H1 (cell line): Measurements from ENCODE around the gene CAPN14. TPM values are rescaled to one million over a fixed set of nuclear protein-coding genes. Genes with fewer than 3 reads are reported as not detected.

ENCODE experiments used
- CTCF ChIA-PET: fragments of 300-600 bp; sonication (Branson Sonifier 250); formaldehyde crosslinking; loops from one replicate; lab custom pipeline; 2021; ENCODE audit not compliant: partially characterized antibody; lab: Charles Lee
- POLR2A ChIA-PET: fragments of 300-600 bp; sonication (Branson Sonifier 250); formaldehyde crosslinking; loops from one replicate; lab custom pipeline; 2021; ENCODE audit warnings: inconsistent platforms; ENCODE audit not compliant: partially characterized antibody; lab: Charles Lee
- DNase-seq, 2 experiments: peaks; one replicate each; pipeline versions ENCODE4 v3.0.0 to v3.0.0-alpha.2; 2010 to 2022; ENCODE audit warnings: low spot score in 2 of 2, low read depth in 1 of 2, mixed read lengths in 1 of 2
- FAIRE-seq: peaks from 2 replicates; lab custom pipeline; 2011; peaks lifted over from hg19 to GRCh38; lab: Jason Lieb, UNC
- H2AFZ ChIP-seq: 2 replicates; pipeline ENCODE4 v1.8.1; 2012; ENCODE audit warnings: low read length, inconsistent platforms
- H2AK5ac ChIP-seq: 2 replicates; pipeline ENCODE4 v1.6.1; 2013; ENCODE audit warnings: low read depth, low read length
- H2BK120ac ChIP-seq: replicated peaks from 2 replicates; pipeline ENCODE3; 2013; ENCODE audit warnings: low read depth, low read length, inconsistent platforms
- H2BK12ac ChIP-seq: 2 replicates; pipeline ENCODE4 v1.6.1; 2013; ENCODE audit warnings: low read depth, low read length
- H2BK15ac ChIP-seq: 2 replicates; pipeline ENCODE4 v1.6.1; 2013; ENCODE audit warnings: low read length
- H2BK20ac ChIP-seq: 2 replicates; pipeline ENCODE4 v1.6.1; 2013; ENCODE audit warnings: low read length
- H2BK5ac ChIP-seq: 2 replicates; pipeline ENCODE4 v1.6.1; 2013; ENCODE audit warnings: low read depth, low read length
- H3K14ac ChIP-seq: 2 replicates; pipeline ENCODE4 v1.6.1; 2013; ENCODE audit warnings: inconsistent platforms; ENCODE audit not compliant: insufficient read length
- H3K18ac ChIP-seq: 2 replicates; pipeline ENCODE4 v1.6.1; 2013; ENCODE audit warnings: low read length; ENCODE audit errors: extremely low read depth
- H3K23ac ChIP-seq: 2 replicates; pipeline ENCODE4 v1.6.1; 2013; ENCODE audit warnings: inconsistent platforms; ENCODE audit not compliant: insufficient read length
- H3K23me2 ChIP-seq: 2 replicates; pipeline ENCODE4 v1.6.1; 2013; ENCODE audit warnings: low read depth, low read length
- H3K27ac ChIP-seq: 2 replicates; pipeline ENCODE4 v1.6.1; 2011; ENCODE audit warnings: low read depth, low read length, inconsistent platforms
- H3K27me3 ChIP-seq, 4 experiments: replicated peaks in 1 of 4; 1 replicate in 1 of 4; 2 replicates in 3 of 4; pipeline versions ENCODE4 v1.6.1 to v1.8.1; 2011 to 2013; ENCODE audit warnings: low read length in 3 of 4, mild to moderate bottlenecking in 3 of 4, inconsistent platforms in 2 of 4, mixed read lengths in 2 of 4, moderate library complexity in 1 of 4; ENCODE audit not compliant: control insufficient read depth in 3 of 4, insufficient read depth in 3 of 4; ENCODE audit errors: extremely low read depth in 1 of 4
- H3K36me3 ChIP-seq, 4 experiments: 2 replicates each; pipeline versions ENCODE4 v1.6.1 to v1.8.1; 2011 to 2013; ENCODE audit warnings: mild to moderate bottlenecking in 4 of 4, low read length in 3 of 4, moderate library complexity in 2 of 4, control low read depth in 1 of 4, inconsistent platforms in 1 of 4; ENCODE audit not compliant: insufficient read depth in 4 of 4, control insufficient read depth in 2 of 4
- H3K4ac ChIP-seq: replicated peaks from 2 replicates; pipeline ENCODE3; 2013; ENCODE audit warnings: low read length, low read depth, mixed read lengths, inconsistent platforms; ENCODE audit not compliant: insufficient read length
- H3K4me1 ChIP-seq, 4 experiments: replicated peaks in 1 of 4; 1 replicate in 1 of 4; 2 replicates in 3 of 4; pipeline versions ENCODE4 v1.6.1 to v1.8.1; 2011 to 2013; ENCODE audit warnings: low read length in 3 of 4, inconsistent platforms in 2 of 4, mixed read lengths in 1 of 4; ENCODE audit not compliant: insufficient read depth in 4 of 4, control insufficient read depth in 3 of 4
- H3K4me2 ChIP-seq, 2 experiments: 2 replicates each; pipeline versions ENCODE4 v1.6.1 to v1.8.1; 2011 to 2013; ENCODE audit warnings: low read depth in 2 of 2, low read length in 2 of 2, control low read depth in 1 of 2, inconsistent platforms in 1 of 2, mild to moderate bottlenecking in 1 of 2; ENCODE audit not compliant: insufficient read depth in 1 of 2
- H3K4me3 ChIP-seq, 4 experiments: fragments of 200-600, 300-600 bp in 1 of 4; sonication (generic), shearing (Covaris generic), sonication (Bioruptor Twin) in 1 of 4; 2 replicates each; pipeline versions ENCODE4 v1.5.1 to v1.8.1; 2011 to 2016; ENCODE audit warnings: low read length in 4 of 4, low read depth in 3 of 4, control low read depth in 2 of 4, inconsistent platforms in 2 of 4, mild to moderate bottlenecking in 2 of 4, mixed read lengths in 1 of 4, moderate library complexity in 1 of 4; ENCODE audit not compliant: insufficient read depth in 2 of 4; ENCODE audit errors: extremely low read depth in 1 of 4
- H3K56ac ChIP-seq: replicated peaks from 2 replicates; pipeline ENCODE3; 2013; ENCODE audit warnings: low read depth, mild to moderate bottlenecking, mixed read lengths, low read length, inconsistent platforms; ENCODE audit not compliant: insufficient read length
- H3K79me1 ChIP-seq: 2 replicates; pipeline ENCODE4 v1.6.1; 2013; ENCODE audit warnings: low read depth, low read length, control low read depth
- H3K79me2 ChIP-seq, 2 experiments: 2 replicates each; pipeline versions ENCODE4 v1.6.1 to v1.8.1; 2012 to 2013; ENCODE audit warnings: low read length in 2 of 2, mild to moderate bottlenecking in 2 of 2, inconsistent platforms in 1 of 2; ENCODE audit not compliant: insufficient read depth in 2 of 2, control insufficient read depth in 1 of 2
- H3K9ac ChIP-seq, 4 experiments: replicated peaks in 1 of 4; 1 replicate in 1 of 4; 2 replicates in 3 of 4; pipeline versions ENCODE4 v1.6.1 to v1.8.1; 2011 to 2013; ENCODE audit warnings: low read depth in 3 of 4, low read length in 3 of 4, control low read depth in 2 of 4, mild to moderate bottlenecking in 2 of 4, moderate library complexity in 2 of 4, inconsistent platforms in 1 of 4; ENCODE audit errors: extremely low read depth in 1 of 4
- H3K9me3 ChIP-seq, 2 experiments: 2 replicates each; pipeline versions ENCODE4 v1.6.1 to v1.8.1; 2012 to 2013; ENCODE audit warnings: mild to moderate bottlenecking in 2 of 2, moderate library complexity in 2 of 2, control low read depth in 1 of 2, inconsistent platforms in 1 of 2, low read depth in 1 of 2, low read length in 1 of 2, mixed read lengths in 1 of 2; ENCODE audit not compliant: insufficient read depth in 2 of 2
- H4K20me1 ChIP-seq, 2 experiments: replicated peaks in 1 of 2; 2 replicates each; pipeline versions ENCODE3 to v1.8.1; 2011 to 2013; ENCODE audit warnings: inconsistent platforms in 2 of 2, low read length in 2 of 2, mild to moderate bottlenecking in 1 of 2; ENCODE audit not compliant: insufficient read depth in 2 of 2, control insufficient read depth in 1 of 2
- H4K5ac ChIP-seq: 2 replicates; pipeline ENCODE4 v1.6.1; 2013; ENCODE audit warnings: low read length, low read depth, mixed read lengths, inconsistent platforms; ENCODE audit not compliant: insufficient read length
- H4K8ac ChIP-seq: 2 replicates; pipeline ENCODE4 v1.8.0; 2013; ENCODE audit warnings: mild to moderate bottlenecking, moderate library complexity, low read length, inconsistent platforms; ENCODE audit not compliant: insufficient read depth; ENCODE audit errors: extremely low read depth
- H4K91ac ChIP-seq: replicated peaks from 2 replicates; pipeline ENCODE3; 2013; ENCODE audit warnings: low read length, mixed read lengths, inconsistent platforms; ENCODE audit not compliant: insufficient read length
- BRCA1 ChIP-seq: IDR thresholded peaks from 2 replicates; pipeline ENCODE4 v1.6.1; 2012; ENCODE audit warnings: low read depth, low read length, improper control_type of control experiment
- CREB1 ChIP-seq: IDR thresholded peaks from 2 replicates; pipeline ENCODE4 v1.6.1; 2012; ENCODE audit warnings: inconsistent platforms
- HDAC6 ChIP-seq: IDR thresholded peaks from one replicate; pipeline ENCODE4 v1.7.1; 2012; ENCODE audit warnings: low read depth, mild to moderate bottlenecking, inconsistent platforms, low read length, moderate library complexity
- RAD21 ChIP-seq, 2 experiments: IDR thresholded peaks in 1 of 2; conservative IDR thresholded peaks in 1 of 2; 2 replicates each; pipeline ENCODE4 v1.6.1; 2011; ENCODE audit warnings: low read depth in 2 of 2, low read length in 2 of 2, improper control_type of control experiment in 1 of 2, inconsistent platforms in 1 of 2, mild to moderate bottlenecking in 1 of 2, moderate library complexity in 1 of 2
- SP2 ChIP-seq: IDR thresholded peaks from 2 replicates; pipeline ENCODE4 v1.6.1; 2012; ENCODE audit warnings: mild to moderate bottlenecking, low read length, inconsistent platforms
- SP4 ChIP-seq: IDR thresholded peaks from 2 replicates; pipeline ENCODE4 v1.6.1; 2012; ENCODE audit warnings: low read length, inconsistent platforms
- TAF1 ChIP-seq: IDR thresholded peaks from 2 replicates; pipeline ENCODE4 v1.6.1; 2011; ENCODE audit warnings: mild to moderate bottlenecking, low read depth, low read length
- TAF7 ChIP-seq: optimal IDR thresholded peaks from 2 replicates; pipeline ENCODE3; 2011; ENCODE audit warnings: low read depth, mild to moderate bottlenecking, inconsistent platforms, low read length, moderate library complexity, borderline replicate concordance
- WGBS, 2 experiments: shearing (Covaris generic) in 1 of 2; methylation state at CpG; one replicate each; pipeline versions ENCODE4 v1.1.6 to v1.1.7; 2013 to 2015; ENCODE audit warnings: low lambda C conversion rate in 2 of 2, mixed read lengths in 2 of 2, inconsistent platforms in 1 of 2, low coverage in 1 of 2, missing lambda C conversion rate in 1 of 2; ENCODE audit not compliant: insufficient replicate concordance in 2 of 2, insufficient coverage in 1 of 2, insufficient read length in 1 of 2; ENCODE audit errors: extremely low coverage in 1 of 2, missing lambda C conversion rate in 1 of 2; 5-methylcytosine and 5-hydroxymethylcytosine counted together
- polyA plus RNA-seq, 7 experiments: library from polyadenylated mRNA; depleted of rRNA in 3 of 7; stranded (reverse) in 5 of 7; unstranded in 2 of 7; fragments of >200 nt in 5 of 7; fragments of 200-250 nt in 2 of 7; gene quantifications; 1 replicate in 5 of 7; 2 replicates in 1 of 7; 4 replicates in 1 of 7; pipeline versions ENCODE4 v1.2.1 to v1.2.3, GENCODE V29; 2011 to 2013; ENCODE audit warnings: missing spikeins in 2 of 7, mixed read lengths in 2 of 7
- total RNA-seq: library from RNA; stranded (reverse); fragmentation: NEBNext Ultra II Directional; extraction: Animal tissue kit (Norgen Biotek cat#: 25700); gene quantifications from 2 replicates; pipeline ENCODE4 v1.2.1, GENCODE V29; 2021

Gene CAPN14
- total and polyA plus RNA-seq, 2 of the 8 experiments (the other 6 are each of a cell fraction or from before 2014, with no cell fraction given) = 0.07 TPM; not detected in 1

DNA sequence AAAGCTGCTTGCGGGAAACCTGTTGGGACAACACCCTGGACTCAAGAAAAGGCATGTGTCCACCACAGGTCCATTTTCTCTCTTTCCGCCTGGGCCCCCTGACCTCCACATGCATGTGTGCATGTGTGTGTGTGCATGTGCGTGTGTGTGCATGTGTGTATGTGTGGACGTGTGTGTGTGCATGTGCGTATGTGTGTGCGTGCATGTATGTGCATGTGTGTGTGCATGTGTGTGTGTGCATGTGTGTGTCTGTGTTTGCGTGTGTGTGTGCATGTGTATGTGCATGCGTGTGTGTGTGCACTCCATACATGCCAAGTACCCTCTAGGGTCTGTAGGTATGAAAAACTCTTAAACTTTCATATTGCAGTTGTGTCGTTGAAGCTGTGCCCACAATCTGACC lies 16.3 kb downstream of the CAPN14 start:
- no peak overlapping the region for H4K8ac ChIP-seq
- POLR2A ChIA-PET = no interaction called here
- no peak for TF ChIP-seq TAF1
- no peak for TF ChIP-seq SP4
- no peak for TF ChIP-seq SP2
- TF ChIP-seq BRCA1 = no peak
- no peak for TF ChIP-seq TAF7
- no peak for TF ChIP-seq CREB1
- no peak for TF ChIP-seq RAD21 (IDR thresholded peaks at IDR 0.05 in 1 of 2, conservative IDR thresholded peaks at IDR 0.05 in 1 of 2; ENCODE audit: low read depth in 2 of 2, low read length in 2 of 2)
- no peak for TF ChIP-seq HDAC6
- no peaks in the 10 kb centered on the region for H3K9me3 ChIP-seq
- no peaks in the 10 kb centered on the region for H3K79me1 ChIP-seq
- no peak overlapping the region for H3K4me2 ChIP-seq
- H2AFZ ChIP-seq = no peak overlapping the region
- H3K9ac ChIP-seq = no peak overlapping the region; a peak in 1 of 7 replicates
- no peak overlapping the region for H4K91ac ChIP-seq
- H2BK15ac ChIP-seq = no peak overlapping the region
- peaks cover 0 to 2% of the 10 kb centered on the region in 2 experiments for H4K20me1 ChIP-seq
- DNase-seq (peak in 1 of 2 experiments; percentile 19), FAIRE-seq (no peak)
- no peak overlapping the region for H3K18ac ChIP-seq
- no peak overlapping the region for H3K4me3 ChIP-seq
- no peak overlapping the region for H4K5ac ChIP-seq
- CTCF ChIA-PET = interaction anchor here (1.2 to 2.2 kb wide), 2 partner anchors 11 to 489 kb away, joined by 3 to 6 read pairs; no protein-coding TSS in a partner anchor
- no peak overlapping the region for H3K23ac ChIP-seq
- H3K14ac ChIP-seq = no peak overlapping the region
- no peaks in the 10 kb centered on the region for H3K27me3 ChIP-seq
- H3K27ac ChIP-seq = no peak overlapping the region
- H2BK20ac ChIP-seq = no peak overlapping the region
- no peak overlapping the region for H3K4ac ChIP-seq
- peak overlapping the region; percentile 53; the same call in 1 of the 2 replicates for H2BK5ac ChIP-seq
- H3K79me2 ChIP-seq = no peaks in the 10 kb centered on the region
- no peak overlapping the region for H2BK12ac ChIP-seq
- H2AK5ac ChIP-seq = 0 out of 2 replicates have a peak overlapping the region, but pooled peaks have one; percentile 85
- peaks cover 2% of the 10 kb centered on the region; the same call in 1 of the 2 replicates for H3K23me2 ChIP-seq
- no peaks in the 10 kb centered on the region for H3K4me1 ChIP-seq
- H2BK120ac ChIP-seq = no peak overlapping the region
- no peaks in the 10 kb centered on the region for H3K36me3 ChIP-seq
- WGBS, 2 experiments = 79% methylated on average over 9 of the region's 9 CpGs; no CpG with 5 or more reads in 1 of the 2 experiments
- no peak overlapping the region for H3K56ac ChIP-seq
